ENCODE data around the gene TLR3.
A peak's percentile ranks its signal among the peaks of the same experiment; 100 is the strongest.
"Not testable (repeated sequence)": the region's sequence is repeated elsewhere in the genome, so short reads cannot be mapped to it uniquely, and the experiment has no call there.

Gene TLR3

DNA sequence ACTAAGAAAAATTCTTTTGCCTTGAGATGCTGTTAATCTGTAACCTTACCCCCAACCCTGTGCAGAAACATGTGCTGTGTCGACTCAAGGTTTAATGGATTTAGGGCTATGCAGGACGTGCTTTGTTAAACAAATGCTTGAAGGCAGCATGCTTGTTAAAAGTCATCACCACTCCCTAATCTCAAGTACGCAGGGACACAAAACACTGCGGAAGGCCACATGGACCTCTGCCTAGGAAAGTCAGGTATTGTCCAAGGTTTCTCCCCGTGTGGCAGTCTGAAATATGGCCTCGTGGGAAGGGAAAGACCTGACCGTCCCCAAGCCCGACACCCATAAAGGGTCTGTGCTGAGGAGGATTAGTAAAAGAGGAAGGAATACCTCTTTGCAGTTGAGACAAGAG is 18.8 kb upstream of the TLR3 start:
- DNase-seq: not testable (repeated sequence)

DNA sequence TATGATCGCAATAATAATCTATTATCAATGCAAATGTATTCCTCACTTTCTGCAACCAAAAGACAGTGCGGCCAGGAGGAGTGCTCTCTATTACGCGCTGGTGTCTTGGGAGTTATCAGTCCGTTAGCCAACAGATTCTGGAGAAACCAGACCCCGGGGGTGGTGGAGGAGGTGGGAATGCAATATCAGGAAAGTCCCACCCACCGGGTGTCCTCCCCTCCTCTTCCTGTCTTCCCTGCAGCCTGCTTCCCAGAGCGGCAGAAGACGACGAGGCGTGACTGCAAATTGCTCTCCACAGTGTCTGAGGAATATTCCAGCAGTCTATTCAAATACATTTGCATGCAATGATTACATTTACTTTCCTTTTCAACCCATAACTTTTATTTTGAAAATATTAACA is 17.9 kb upstream of the TLR3 start:
- DNase-seq: no peak

DNA sequence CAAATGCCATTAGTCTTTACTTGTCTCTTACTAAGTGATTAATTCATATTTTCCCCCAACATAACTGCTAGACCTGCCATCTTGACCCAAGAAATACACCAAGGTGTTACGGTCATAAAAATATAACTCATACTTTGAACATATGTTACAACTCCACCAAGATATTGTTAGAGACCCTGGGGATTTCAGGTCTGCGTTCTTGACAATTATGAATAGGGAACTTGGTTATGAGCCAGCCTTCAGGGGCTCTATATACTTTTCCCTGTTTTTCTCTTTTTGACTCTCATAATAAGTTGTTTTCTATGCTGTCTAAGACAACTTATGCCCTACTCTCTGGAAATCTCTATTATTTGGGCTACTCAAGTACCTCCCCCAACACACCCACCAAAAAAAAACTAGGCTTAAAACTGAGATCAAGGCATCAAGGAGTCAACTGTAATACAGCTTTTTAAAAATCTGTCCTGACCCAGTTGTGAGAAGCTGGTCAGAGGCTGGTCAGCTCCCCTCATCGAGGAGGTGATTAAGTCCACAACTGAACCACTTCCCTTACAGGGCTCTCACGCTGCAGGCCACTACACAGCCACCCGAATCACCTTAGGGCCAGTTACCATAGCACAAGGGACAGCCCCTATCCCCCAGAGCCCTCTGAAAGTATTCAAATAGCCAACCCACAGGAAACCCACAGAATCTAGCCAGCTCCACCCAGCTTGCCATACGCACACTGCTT is 10.5 kb upstream of the TLR3 start:
- no peak for DNase-seq

DNA sequence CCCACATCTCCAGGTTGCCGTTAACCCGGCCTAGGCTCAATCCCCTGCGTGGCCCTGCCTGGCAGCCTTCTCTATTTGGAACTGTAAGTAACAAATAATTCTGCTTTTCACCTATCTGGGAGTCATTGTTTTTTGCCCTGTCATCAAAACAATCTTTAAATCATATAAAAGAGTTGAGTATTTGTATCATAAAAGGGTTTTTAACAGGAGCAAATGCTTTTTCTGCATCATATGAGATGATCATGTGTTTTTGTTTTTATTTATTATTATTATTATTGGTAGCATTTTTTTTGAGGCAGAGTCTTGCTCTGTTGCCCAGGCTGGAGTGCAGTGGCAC is 10.0 kb upstream of the TLR3 start:
- no peak for DNase-seq

DNA sequence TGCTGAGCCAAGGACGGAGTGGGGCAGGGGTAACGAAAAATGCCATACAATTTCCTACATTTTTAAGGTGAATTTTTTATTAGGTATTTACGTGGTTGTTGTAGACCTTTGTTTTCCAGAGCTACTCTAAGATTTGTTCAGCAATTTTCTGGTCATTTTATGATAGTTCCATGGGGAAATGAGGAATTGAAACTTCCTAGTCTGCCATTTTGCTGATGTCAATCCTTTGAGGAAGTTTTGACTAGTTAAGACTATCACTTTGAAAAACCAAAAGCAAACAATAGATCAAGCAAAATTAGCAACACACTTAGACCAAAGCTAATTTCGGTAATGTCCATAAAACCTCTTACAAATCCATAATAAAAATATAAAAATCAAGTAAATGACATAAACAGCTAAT is 7.0 kb upstream of the TLR3 start:
- DNase-seq: no peak

DNA sequence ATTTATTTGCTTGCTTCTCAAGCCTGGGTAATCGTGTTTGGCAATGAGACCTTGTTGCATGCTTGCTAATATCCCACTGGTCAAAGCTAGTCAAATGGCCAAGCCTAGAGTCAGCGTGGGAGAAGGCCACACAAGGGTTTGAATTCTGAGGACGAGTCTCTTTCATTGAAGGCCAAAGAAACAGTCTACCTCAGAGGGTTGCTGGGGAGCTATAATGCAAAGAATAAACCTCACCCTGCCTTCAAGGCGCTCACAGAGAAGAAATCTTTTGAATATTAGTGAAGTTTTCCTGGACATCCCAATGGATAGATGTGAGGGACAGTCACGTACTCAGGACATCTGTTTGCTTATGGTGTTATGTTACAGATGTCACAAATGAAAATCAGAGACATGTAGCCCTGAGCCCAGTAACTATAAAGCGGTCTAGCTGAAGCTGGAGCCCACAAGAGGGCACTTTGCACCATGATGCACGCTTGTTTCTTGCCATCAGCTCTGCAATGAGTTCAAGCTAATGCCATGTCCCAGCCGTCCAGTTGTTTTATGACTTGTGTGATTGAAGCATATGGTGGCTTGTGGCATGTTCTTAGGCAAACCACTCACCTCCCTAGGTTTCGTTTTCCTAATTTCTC is 1.1 kb upstream of the TLR3 start:
- DNase-seq: peak; percentile 67

DNA sequence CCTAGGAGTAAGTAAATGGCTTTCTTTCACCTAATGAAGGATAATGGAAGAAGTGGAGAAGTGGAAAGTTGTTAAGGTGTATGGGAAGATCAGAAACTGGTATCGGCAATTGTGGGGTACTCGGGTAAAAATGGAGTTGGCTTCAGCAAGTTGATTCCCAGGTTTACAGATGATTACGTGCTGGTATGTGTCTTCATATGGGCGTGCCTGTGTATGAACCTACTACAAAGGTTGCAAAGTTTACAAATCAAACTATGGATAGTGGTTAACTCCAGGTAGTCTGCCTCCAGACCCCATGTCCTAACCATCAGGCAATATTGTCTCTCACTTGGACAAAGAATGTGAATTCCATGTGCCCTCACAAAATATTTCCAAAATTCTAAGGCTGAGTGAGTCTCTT is 773 bp downstream of the TLR3 start:
- no peak for DNase-seq

DNA sequence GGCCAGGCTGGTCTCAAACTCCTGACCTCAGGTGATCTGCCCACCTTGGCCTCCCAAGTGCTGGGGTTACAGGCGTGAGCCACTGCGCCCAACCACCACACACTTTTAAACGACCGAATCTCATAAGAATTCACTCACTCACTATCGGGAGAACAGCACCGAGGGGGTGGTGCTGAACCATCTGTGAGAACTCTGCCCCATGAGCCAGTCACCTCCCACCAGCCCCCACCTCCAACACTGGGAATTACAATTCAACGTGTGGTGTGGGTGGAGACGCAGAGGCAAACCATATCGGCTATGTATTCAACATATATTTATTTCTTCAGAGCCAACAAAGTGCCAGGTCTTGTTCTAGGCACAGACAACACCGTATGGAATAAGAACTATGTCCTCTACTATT is 3.6 kb downstream of the TLR3 start:
- DNase-seq: no peak

DNA sequence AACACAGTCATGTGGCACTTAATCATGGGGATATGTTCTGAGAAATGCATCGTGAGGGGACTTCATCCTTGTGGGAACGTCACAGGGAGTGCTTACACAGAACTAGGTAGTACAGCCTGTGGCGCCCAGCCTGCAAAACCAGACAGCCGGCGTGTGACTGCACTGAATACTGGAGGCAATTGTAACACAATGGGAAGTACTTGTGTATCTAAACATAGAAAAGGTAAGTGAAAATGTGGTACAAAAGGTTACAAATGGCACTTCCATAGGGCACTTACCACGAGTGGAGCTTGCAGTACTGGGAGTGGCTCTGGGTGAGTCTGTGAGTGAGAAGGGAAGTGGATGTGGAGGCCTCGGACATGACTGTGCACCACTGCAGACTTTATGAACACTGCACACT is 5.2 kb downstream of the TLR3 start:
- DNase-seq: no peak

DNA sequence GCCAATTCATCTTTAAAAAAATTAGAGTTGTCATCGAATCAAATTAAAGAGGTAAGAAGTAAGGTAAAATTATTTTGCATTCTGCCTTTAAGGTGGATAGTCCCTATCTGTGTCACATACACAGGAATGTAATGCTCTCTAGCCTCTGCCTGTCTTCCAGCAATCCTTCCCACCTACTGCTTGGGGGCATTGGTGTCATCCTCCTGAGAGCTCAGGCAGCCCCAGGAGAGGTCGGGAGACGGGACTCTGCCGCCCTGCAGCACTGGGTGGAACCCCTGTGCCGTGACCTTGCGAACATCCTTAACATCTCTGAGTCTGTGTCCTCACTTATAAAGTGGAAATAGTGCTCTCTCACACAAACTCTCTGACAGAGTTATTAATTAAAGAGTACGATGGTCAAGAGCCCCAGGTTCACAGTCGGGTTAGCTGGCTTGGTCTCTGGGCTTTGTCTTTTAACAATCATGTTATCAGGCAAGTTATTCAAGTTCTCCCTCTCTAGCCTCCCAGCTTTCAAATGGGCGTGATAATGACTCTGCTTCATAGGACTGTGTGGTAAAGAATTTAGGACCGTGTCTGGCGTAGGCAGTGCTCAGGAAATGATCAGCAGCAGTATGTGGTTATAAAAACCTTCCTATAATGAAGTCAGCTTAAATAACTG is 10.2 kb downstream of the TLR3 start:
- DNase-seq: no peak

DNA sequence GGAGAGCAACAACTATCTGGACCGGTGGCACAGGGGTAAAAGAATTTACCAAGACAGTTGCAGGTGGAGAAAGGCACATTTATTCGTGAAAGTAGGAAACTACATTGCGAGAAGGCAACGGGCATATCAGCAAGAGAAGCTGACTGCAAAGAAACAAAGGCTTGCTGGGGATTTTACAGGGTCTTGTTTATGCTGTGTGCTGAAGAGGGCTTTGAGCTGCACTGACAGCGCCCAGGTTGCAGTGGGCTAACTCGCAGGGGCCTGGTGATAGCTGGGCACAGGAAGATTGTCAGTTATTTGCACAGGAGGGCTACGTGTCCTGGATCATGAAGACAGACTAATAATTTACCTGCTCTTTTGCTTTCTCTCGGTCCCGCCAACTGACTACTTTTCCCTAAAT is 10.7 kb downstream of the TLR3 start:
- no peak for DNase-seq

DNA sequence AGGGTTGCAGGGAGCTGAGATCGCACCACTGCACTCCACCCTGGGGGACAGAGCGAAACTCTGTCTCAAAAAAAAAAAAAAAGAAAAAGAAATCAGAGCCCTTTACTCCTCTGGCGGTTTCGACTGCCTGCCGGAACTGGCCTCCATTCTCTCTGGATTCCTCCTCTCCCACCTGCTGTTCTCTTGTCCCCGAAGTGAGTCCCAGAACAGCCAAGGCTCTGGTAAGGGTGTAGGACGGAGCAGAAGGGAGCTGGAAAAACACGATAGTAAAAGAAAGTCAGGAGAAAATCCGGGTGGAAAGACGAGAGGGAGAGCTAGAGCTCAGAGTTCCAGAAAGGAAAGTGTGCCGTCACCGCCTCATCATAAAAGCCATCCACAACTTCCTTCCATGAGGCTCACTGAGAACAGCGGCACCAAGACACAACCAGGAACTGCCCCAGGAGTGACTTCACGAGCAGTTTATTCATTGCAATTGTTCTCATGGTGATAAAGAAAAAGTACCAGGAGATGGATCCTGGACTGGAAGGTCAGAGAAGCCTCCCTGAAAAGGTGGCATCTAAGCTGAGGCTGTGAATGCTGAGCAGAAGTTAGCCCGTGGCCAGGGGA is 12.3 kb downstream of the TLR3 start:
- no peak for DNase-seq

DNA sequence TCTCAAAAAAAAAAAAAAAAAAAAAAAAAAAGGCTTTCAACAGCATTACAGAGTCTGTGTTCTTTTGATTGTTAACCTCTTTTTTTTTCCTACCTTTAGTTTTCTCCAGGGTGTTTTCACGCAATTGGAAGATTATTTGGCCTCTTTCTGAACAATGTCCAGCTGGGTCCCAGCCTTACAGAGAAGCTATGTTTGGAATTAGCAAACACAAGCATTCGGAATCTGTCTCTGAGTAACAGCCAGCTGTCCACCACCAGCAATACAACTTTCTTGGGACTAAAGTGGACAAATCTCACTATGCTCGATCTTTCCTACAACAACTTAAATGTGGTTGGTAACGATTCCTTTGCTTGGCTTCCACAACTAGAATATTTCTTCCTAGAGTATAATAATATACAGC is 13.3 kb downstream of the TLR3 start:
- DNase-seq: no peak

DNA sequence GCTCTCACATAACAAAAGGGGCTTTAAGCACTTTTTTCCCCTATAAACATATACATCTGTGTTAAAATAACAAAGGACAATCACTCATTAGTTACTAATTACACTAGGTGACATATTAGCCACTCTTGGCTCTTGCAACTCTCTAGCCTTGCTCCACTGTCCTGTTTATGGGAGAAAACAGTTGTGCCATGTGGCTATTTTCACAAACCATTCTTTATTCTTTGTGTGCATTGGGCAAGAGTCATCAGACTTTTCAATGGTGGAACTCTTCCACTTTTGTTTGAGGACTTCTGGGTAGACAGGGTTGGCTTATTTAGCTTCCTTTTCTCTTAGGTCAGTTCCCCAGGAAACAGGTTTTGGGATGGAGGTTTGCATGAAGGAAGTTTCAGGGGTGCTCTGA is 19.6 kb downstream of the TLR3 start:
- DNase-seq: no peak

DNA sequence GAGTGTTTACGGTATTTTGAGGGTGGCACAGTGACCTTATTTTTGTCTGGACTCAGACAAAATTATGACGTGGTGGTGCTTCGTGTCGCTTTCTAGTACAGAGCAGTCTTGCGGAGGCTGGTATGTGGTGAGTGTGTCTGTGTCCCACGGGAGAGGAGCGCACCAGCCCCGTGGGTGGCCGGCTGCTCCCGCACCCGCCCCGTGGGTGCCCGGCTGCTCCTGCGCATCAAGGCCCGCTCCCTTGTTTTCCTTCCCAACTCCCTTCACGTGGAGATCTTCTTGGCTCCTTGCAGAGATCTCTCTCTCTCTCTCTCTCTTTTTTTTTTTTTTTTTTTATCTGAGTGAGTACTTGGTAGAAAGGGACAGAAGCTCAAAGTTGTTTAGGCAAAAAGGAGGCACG is 23.3 kb downstream of the TLR3 start:
- DNase-seq: no peak

DNA sequence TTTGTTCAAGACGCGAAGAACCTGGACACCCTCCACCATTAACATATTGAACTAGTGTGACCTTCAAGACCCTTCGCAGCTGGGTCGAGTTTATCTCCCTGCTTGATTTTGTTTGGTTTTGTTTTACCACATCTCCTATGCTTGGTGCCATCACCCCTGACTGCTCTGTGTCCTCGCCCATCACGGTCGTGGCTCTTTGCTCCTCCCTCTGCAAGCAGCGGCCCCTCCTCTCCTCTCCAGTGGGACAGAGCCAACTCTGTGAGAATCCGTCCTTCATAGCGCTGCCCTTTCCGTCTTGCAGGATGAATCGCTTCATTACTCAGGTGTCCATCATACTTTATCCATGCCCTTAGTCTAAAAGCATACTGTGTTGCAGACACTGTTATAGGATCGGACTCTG is 26.4 kb downstream of the TLR3 start:
- no peak for DNase-seq

DNA sequence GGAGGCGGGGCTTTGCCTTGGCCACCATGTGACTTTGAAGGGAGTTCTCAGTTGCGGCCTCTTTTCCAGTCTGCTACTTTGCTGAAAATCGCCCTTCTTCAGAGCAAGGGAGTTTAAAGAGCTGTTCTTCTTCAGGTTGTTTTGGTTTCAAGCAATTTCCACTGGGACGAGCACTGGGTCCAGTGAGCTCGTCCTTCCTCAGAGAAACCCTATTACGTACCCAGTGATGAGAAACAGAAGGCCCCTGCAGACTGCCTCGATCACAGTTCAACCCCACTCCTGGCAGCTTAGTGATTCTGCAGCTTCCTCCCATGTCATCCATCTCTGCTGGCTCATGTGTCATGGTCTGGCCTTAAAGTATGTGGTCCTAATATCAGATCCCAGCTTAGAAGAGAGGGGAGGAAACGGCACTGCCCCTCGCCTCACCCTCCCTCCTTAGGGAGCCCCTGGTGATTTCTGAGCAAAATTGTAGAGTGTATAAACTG is 27.8 kb downstream of the TLR3 start:
- no peak for DNase-seq

DNA sequence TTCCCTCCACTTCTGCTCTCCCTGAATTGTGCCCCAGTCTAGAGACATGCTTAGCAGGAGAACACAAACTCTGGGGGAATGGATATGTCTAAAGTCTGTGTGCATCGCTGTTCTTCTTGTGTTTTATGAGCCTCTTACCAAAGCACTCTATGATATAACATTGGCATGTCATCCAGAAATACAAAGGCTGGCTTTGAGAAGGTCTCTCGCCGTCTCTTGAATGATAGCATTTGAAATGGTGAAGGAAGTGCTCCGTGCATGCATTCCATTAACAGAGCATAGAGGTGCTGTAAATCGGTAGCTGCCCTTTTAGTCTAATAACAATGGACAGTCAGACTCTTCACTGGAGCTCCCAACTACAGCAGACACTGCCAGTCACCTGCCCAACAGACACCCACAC is 28.4 kb downstream of the TLR3 start:
- DNase-seq: no peak

DNA sequence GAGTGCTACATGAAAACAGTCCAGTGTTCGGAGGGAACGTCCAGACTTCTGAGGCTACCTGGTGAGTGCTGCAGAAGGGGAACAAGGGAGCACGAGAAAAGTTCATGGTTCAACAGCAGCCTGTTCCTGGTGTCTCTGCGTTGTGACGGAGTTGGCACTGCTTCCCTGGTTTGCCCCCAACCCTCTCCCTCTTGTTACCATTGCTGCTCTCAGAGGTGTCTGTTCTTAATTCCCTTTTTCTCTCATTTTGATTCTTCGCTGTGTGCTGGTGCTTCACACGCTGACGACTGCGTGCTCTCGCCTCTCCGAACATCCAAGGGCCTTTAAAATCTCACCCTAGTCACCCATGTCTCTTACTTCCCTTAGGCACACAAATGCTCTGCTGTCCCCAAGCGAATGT is 34.0 kb downstream of the TLR3 start:
- DNase-seq: no peak

DNA sequence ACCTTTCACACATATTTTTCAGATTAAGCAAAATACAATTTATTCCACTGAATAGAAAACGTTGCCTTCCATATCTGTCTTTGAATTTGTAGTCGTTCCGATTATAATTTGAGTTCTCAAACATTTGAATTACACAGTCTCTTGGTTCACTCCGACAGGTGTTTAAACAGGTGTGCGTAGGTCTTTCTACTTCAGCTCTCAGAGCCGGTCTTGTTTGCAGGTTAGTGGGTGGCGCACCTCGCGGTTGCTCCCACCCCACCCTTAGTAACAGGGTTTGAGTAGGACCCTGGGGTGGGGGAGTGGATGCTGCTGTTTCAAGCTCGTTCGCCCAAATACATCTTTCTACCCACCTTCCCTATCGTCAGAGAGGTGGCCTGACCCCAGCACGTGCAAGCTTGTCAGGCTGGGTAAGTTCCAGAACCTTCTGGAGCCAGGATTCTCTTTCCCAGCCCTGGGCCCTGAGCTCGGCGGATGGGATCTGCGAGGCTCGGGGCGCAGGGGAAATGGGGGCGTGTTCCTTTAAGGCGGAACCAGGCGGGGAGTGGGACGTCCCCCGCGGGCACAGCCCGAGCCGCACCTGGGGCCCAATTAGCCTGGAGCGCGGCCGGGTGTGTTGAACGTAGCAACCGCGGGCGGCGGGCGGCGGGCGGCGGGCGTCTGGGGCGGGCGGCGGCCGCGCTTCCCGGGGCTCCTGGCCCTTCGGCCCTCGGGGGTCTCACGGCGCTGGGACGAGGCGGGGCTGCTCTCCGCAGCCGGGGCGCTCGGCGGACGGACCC is 35.3 kb downstream of the TLR3 start, which contains the start of gene FAM149A:
FAM149A (plus strand) TSS at position 591 of the 776 bp plus-strand sequence.
- peak; percentile 18 for DNase-seq

DNA sequence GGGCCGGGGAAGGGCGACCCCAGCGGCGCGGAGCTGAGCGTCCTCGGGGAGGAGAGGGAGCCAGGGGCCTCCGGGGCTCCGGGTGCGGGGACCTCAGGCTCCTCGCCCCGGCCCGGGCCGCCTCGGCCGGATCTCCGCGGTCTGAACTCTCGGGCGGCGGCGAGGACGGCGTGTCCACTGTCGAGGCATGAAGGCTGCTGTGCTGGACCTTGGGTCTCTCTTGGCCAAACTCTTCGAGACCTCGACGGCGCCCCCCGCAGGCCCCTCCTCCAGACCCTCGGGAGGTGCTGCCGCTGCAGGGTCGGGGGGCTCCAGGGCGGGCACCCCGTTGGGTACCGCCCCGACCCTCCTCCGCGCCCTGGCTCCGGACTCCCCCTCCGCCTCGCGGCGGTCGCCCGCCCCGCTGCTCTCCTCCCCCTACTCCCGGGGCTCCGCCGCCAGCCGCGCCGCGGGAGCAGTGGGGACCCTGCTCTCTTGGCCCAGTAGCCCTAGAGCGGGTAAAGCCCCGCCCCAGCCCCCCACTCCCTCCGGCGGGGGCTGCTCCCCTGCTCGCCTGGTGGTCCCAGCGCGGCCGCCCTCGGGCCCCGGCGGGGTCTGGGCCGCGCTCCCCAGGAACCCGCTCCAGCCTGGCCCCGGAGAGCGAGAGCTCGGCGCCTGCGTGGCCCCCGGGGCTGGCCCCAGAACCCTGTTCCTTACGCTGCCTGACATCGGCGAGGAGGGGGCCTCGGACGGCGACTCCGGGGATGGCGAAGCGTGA is 36.1 kb downstream of the TLR3 start:
- DNase-seq: no peak

DNA sequence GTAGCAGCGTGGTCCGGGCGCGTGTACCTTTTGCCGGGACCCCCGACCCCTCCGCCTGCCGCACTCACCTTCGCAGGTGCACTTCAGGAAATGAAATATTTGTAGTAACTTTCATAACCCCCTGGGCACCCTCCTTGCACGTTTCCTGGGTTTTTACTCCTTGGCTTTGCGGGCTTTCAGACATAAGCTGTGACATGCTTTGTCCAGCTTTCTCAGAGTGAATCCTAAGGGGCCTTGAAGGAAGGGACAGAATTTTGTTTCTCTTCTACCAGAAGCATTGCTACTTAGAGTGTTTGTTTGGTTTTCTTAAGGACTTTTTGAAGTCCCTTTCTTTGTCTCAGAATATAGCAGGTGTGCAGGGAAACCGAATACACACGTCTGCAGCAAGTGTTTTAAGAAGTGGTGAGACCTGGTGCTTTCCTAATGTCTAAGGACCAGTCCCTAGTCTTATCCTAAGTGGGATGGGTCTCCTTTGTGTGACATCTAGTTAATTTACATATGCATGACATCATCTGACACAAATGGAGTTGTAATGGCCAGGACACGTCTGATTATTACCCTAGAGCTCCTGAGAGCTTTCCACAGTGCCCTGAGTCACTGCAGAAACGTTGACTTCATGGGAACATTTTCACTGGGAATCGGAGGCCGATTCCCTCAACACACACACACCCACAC is 36.8 kb downstream of the TLR3 start:
- no peak for DNase-seq

All from NCI-H1092 treated with DMSO at 0.1 percent for 48 hours (cell line).